Lung microvascular endothelial cell (primary cell): ENCODE data around the gene HERC6. TPM values are rescaled to one million over a fixed set of nuclear protein-coding genes. Genes with fewer than 3 reads are reported as not detected.
"Not testable (repeated sequence)": the region's sequence is repeated elsewhere in the genome, so short reads cannot be mapped to it uniquely, and the experiment has no call there.

ENCODE experiments used
- DNase-seq, 2 donors: peaks; one replicate each; pipeline versions ENCODE4 v3.0.0 to v3.0.0-alpha.2; 2010; ENCODE audit warnings: low read depth in 2 of 2
- total RNA-seq: library from RNA; depleted of rRNA; stranded (reverse); fragments of >200 nt; gene quantifications from 2 replicates; pipeline ENCODE4 v1.2.1, GENCODE V29; 2014

The HERC6 gene
- total RNA-seq, 1 donor from 2014 or later, result 1.6 TPM

- DNase-seq, result peak in 1 of 2 donors; percentile 28
Observed at GRCh38 chr4:88446124-88446523, 67.5 kb downstream of the HERC6 start.

GRCh38 chr4:88447371-88448095 lies 68.9 kb downstream of the HERC6 start:
- no peak for DNase-seq

- not testable (repeated sequence) for DNase-seq
Observed at GRCh38 chr4:88448211-88448765, 69.6 kb downstream of the HERC6 start.

GRCh38 chr4:88448889-88449288 lies 70.2 kb downstream of the HERC6 start:
- no peak for DNase-seq

DNA sequence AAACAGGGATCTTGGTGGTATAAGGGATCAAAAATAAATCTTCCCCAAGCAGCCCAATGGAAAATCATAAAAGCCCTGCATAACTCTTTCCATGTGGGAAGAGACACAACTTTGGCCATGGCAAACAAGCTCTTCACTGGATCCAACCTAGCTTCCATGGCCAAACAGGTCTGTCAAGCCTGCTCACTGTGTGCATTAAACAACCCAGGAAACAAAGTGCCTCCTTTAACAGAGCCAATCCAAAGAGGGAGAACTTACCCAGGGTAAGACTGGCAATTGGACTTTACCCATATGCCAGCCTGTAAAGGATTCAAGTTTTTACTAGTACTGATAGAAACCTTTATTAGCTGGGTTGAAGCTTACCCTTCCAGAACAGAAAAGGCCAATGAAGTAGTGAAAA lies 70.6 kb downstream of the HERC6 start:
- no peak for DNase-seq

DNA sequence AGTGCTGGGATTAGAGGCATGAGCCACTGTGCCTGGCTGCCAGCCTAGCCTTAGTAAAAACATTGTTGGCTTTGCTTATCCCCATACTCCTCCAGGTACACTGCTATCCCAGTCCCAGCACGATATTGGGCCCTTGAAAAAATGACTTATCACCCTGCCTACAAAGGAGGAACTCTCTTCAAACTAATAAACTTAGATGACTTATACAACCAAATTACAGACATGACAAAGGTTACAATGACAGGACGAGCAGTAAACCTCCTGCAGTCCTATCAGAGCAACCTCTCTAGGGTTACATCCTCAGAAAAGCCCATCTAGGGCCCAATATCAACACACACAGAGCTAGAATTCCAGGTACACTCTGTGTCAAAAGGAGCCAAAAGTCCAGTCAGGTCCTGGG lies 72.6 kb downstream of the HERC6 start:
- no peak for DNase-seq

DNA sequence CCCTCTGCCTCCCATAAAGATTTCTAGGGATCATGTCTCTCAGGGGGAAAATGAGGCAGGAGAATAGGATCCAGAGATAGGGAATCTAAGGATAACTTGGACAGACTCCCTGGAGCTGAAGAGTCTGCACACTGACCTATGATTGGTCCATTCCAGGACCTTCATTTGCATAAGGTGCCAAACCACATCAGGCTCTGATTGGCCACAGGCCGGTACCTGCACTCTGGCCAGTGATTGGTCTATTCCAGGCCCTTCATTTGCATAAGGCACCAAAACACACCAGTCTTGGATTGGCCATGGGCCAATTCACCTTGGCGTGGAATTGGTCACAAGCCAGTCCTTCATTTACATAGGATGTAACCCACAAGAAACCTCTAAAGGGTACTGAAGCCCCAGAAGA lies 74.3 kb downstream of the HERC6 start:
- no peak for DNase-seq

DNA sequence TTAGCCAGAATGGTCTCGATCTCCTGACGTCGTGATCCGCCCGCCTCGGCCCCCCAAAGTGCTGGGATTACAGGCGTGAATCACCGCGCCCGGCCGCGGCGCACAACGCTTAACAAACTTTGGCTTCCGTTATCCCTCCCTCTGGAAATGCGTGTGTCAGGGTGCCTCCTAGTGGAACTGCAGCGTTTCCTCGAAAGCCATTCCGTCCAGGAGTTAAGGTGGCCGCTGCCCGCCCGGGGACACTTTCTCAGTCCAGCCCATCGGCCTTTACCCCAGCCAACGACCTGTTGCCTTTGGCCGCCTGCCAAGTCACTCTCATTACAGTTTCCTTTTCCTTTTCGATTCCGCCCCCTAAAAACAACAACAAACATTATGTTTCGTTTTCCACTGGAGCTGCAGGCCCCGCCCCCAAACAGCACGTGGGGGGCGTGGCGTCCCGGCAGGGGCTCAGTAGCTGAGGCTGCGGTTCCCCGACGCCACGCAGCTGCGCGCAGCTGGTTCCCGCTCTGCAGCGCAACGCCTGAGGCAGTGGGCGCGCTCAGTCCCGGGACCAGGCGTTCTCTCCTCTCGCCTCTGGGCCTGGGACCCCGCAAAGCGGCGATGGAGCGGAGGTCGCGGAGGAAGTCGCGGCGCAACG lies 78.1 kb downstream of the HERC6 start, which contains the start of gene HERC5:
Gene HERC5, plus strand, starts transcription at position 450 of the 637 bp plus-strand sequence. Its CDS starts 151 bp downstream, at position 601.
- DNase-seq, result peak; percentile 94 to 98

DNA sequence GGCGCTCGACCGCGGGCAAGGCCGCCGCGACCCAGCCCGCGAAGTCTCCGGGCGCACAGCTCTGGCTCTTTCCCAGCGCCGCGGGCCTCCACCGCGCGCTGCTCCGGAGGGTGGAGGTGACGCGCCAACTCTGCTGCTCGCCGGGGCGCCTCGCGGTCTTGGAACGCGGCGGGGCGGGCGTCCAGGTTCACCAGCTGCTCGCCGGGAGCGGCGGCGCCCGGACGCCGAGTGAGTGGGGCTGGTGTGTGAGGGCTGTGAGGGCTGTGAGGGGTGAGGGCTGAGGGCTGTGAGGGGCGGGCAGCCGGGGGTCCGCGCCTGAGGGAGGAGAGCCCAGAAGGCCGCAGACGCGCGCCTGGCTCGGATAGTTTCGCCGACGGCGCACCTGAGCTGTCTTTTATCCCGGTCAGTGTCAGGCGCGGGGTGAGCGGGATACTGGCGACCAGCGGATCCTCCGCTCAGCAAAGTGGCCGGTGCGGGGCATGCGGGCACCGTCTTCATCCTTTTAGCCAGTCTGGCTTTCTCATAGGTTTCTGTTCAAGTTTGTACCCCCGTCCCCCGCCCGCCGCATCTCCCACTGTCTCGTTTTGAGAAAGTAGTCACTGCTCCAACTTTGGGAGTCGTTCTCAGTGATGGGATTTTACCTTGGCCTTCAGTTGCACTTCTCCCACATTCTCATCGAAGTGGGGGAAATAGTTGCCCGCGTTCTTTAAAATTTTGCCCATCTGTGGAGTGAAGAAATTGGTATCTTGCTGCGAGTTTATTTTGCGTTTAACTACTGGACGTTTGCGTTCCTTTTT lies 78.9 kb downstream of the HERC6 start:
- peak; percentile 27 to 29 for DNase-seq

GRCh38 chr4:88458104-88458740 lies 79.6 kb downstream of the HERC6 start:
- DNase-seq, result no peak

DNA sequence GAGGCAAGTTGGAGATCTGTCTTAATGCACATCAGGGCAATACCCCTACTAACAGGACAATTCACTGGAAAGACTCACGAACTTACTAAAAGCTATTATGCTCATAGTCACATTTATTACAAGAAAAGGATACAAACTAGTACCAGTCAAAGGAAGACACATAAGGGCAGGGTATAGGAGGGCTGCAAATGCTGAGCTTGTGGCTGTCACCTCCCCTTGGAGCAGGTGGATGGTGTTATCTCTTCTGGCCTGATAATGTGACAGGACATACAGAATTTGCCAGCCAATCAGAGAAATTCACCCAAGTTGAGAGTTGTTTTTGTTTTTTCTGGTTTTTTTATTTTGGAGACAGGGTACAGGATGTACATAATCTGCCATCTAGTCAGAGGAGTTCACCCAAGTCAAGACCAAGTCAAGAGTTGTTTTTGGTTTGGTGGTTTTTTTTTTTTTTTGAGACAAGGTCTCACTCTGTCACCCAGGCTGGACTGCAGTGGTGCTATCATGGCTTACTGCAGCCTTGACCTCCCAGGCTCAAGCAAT lies 87.1 kb downstream of the HERC6 start:
- no peak for DNase-seq

DNA sequence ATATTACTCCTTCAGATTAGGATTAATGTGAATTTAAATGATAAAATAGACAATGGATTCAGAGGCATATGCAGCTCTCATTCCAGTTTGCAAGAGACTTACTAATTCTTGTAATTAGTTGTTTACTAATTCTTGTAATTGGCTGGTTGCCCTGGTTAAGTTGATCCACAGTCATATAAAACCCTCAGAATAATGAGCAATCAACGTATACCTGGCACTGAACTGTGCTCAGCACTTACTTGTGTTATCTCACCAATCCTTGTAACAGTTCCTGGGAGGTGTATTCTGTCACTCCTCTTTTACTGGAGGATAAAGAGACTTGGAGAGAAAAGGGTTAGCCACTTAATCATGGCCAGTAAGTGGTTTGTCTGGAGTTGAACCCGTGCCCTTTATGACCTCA lies 88.7 kb downstream of the HERC6 start:
- no peak for DNase-seq

GRCh38 chr4:88477229-88477860 lies 98.7 kb downstream of the HERC6 start:
- no peak for DNase-seq

- DNase-seq, result no peak
Observed at GRCh38 chr4:88478247-88478646, 99.6 kb downstream of the HERC6 start.

- DNase-seq, result no peak
Observed at GRCh38 chr4:88481537-88481936, 102.9 kb downstream of the HERC6 start.

GRCh38 chr4:88489100-88489761 lies 110.6 kb downstream of the HERC6 start:
- no peak for DNase-seq
